Epithelial cell of proximal tubule (primary cell): ENCODE data around the gene F11. TPM values are rescaled to one million over a fixed set of nuclear protein-coding genes. Genes with fewer than 3 reads are reported as not detected.
A peak's percentile ranks its signal among the peaks of the same experiment; 100 is the strongest.

Experiments used
- DNase-seq: peaks from one replicate; pipeline ENCODE4 v3.0.0-alpha.2; 2011; ENCODE audit warnings: low read depth
- H3K4me3 ChIP-seq: 2 replicates; pipeline ENCODE4 v1.5.1; 2011; ENCODE audit warnings: low read depth, mild to moderate bottlenecking, low read length
- total RNA-seq: library from RNA; depleted of rRNA; stranded (reverse); fragments of >200 nt; gene quantifications from 2 replicates; pipeline ENCODE4 v1.2.3, GENCODE V29; 2015
- TF ChIP-seq, protein P1 (sequence below): conservative IDR thresholded peaks from 2 replicates; pipeline ENCODE4 v1.5.1; 2012; ENCODE audit warnings: low read depth, mild to moderate bottlenecking, low read length

F11 gene
- total RNA-seq, 1 donor from 2014 or later = not detected

DNA sequence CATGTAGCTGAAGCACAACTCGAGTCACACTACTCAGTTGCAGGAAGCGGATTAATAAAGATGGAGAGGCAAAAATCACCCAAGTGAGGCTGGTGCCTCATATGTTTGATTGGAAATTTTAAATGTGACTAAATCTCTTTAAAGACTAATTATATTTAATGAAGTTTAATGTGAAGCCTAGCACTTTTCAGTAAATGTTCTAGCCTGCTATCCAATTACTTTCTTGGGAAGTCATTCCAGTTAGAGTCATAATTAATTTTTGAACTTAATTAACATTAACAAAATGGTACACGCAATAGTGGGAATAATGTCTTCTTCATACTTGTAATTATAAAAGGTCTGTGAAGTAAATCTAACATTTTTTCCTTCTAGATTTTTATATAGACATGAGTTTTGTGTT is 20.6 kb downstream of the F11 start:
- no peak for DNase-seq
- TF ChIP-seq, protein P1, sequence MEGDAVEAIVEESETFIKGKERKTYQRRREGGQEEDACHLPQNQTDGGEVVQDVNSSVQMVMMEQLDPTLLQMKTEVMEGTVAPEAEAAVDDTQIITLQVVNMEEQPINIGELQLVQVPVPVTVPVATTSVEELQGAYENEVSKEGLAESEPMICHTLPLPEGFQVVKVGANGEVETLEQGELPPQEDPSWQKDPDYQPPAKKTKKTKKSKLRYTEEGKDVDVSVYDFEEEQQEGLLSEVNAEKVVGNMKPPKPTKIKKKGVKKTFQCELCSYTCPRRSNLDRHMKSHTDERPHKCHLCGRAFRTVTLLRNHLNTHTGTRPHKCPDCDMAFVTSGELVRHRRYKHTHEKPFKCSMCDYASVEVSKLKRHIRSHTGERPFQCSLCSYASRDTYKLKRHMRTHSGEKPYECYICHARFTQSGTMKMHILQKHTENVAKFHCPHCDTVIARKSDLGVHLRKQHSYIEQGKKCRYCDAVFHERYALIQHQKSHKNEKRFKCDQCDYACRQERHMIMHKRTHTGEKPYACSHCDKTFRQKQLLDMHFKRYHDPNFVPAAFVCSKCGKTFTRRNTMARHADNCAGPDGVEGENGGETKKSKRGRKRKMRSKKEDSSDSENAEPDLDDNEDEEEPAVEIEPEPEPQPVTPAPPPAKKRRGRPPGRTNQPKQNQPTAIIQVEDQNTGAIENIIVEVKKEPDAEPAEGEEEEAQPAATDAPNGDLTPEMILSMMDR = no peak
- H3K4me3 ChIP-seq = no peak overlapping the region

DNA sequence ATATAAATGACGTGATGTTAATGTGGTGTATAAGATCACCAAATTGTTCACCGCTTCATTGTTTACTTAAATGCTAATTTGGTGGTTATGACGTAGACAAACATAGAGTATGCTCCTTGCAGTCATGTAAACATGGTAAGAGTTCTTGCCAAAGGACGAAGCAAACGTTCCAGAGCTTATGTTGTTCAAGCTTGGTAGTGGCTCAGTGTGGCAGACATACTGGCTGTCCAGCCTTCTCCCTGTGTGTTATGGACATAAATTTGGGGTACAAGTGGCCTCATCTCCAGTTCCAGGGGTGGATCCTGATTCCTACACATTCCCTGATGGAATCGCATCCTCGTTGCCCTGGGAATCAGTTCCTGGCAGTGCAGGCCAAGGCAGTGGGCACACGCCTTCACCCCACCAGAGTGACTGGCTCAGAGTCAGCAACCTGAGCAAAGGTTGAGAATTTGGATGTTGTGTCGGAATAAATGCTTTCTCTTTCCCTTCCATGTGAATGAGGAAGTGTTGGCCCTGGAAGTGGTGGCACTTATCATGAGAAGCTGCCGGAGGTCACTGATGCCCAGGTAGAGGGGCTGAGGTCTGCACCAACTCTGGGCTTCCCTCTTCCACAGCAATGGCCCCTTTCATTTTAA is 25.4 kb downstream of the F11 start:
- DNase-seq = no peak
- TF ChIP-seq, protein P1 = no peak
- H3K4me3 ChIP-seq = no peak overlapping the region

DNA sequence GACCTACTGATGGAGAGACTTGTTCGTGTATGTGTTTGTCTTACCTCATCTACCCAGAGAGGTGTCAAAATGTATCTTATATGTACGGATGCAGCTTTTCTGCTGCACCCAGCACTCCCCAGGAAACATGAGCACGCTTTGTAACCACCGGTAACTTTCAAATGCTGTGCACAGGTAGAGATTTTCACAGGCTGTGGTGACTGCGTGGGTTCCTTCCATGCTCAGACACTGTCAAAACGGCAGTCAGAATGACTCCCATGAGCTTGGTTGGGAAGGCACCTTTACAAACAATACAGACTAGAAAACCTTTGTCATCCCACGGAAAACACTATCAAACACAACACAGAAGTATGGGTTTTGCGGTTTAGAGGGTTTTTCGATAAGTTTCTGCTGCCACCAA is 28.2 kb downstream of the F11 start:
- TF ChIP-seq, protein P1 = no peak
- H3K4me3 ChIP-seq = no peak overlapping the region
- DNase-seq = no peak

DNA sequence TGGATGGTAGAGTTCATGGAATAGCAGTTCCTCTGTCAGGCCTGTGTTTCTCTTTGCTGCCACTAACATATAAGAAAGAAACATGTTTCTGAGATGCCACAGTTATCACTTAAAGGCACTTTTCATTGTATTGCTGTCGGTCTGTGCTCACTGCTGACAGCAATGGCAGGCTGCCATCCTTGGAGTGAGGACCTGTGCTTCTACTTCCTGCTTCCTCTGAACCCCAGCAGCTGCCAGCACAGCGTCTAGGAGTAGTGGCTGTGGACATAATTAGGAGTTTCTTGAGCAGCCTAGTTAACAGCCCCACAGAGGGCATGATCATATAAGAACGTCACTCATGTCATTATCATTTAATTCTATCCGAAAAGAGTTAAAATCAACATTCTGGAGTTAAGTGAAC is 30.5 kb downstream of the F11 start:
- no peak overlapping the region for H3K4me3 ChIP-seq
- no peak for DNase-seq
- TF ChIP-seq, protein P1 = no peak

DNA sequence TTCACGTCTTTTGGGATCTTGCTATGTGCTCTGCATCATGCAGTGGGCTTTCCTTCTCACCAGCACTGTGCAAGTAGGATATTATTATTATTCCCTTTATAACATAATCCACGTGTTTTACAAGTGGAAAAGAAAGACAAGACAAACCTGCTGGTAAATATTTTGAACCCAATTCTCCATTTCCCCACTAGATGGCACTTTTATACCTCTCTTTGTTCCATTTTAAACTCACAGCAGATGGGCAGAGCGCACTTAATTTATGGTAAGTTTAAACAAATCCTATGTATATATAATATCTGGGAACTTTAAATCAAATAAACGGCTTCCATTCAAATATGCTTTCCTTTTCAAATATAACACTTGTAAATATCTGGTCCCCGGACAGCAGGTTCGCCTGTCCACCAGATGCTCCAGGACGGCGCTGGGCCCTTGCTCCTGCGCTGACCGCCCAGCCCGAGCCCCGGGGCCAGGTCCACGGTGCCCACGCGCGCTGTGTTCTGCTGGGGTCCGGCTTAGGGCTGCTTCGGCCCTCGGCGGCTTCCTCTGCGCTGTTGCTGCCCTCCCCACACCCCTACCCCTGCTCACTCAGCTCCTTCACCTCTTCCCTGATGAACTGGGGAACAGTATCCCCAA is 31.1 kb downstream of the F11 start:
- TF ChIP-seq, protein P1 = peak; percentile 68
- DNase-seq = peak; percentile 20
- no peak overlapping the region for H3K4me3 ChIP-seq

DNA sequence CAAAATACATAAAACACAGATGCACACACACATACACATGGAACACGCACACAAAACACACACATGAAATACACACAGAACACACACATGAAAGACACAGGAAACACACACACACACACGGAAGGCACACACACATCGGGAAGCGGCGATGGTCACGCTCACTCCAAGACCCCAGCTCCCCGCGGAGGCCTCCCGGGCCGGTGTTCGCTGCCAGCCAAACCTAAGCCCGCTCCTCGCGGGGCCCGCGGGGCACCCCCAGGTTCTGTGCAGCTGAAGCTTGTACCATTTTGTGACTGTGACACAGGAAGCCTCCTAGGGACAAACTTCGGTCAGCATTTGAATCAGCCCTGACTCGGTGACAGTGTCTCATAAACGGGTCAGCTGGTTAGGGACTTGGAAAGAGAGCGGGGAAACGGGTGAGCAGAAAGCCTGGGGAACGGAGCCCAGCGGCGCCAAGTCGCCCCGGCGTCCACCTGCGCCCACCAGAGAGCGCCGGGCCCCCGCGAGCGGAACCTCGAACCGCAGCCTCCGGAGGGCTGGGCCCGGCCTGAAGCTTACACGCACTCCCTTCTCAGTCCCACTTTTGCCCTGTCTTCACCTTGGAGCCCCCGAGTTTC is 32.1 kb downstream of the F11 start:
- DNase-seq = no peak
- TF ChIP-seq, protein P1 = no peak
- no peak overlapping the region for H3K4me3 ChIP-seq
